Measurements from ENCODE around the gene GNAI2.
"Not testable (repeated sequence)": the region's sequence is repeated elsewhere in the genome, so short reads cannot be mapped to it uniquely, and the experiment has no call there.

Gene GNAI2

GRCh38 chr3:50221411-50222168 lies 14.4 kb upstream of the GNAI2 start:
- no peak for ATAC-seq

GRCh38 chr3:50222169-50222528 lies 13.9 kb upstream of the GNAI2 start:
- ATAC-seq: no peak
- TF ChIP-seq OSR1 (CRISPR knock-in tag; IDR thresholded peaks at IDR 0.05) (no peak), TOX (CRISPR knock-in tag; IDR thresholded peaks at IDR 0.05; ENCODE audit: borderline replicate concordance) (no peak), RARB (CRISPR knock-in tag; IDR thresholded peaks at IDR 0.05) (no peak), ZFP3 (CRISPR knock-in tag; IDR thresholded peaks at IDR 0.05) (no peak)

More at GRCh38 chr3:50221411-50222168, 14.4 kb upstream of the GNAI2 start:
- TF ChIP-seq ARNTL (CRISPR knock-in tag; IDR thresholded peaks at IDR 0.05; ENCODE audit: borderline replicate concordance, low read depth): no peak
- TF ChIP-seq SNAI2 (CRISPR knock-in tag; IDR thresholded peaks at IDR 0.05): no peak
- TF ChIP-seq TCF4 (CRISPR knock-in tag; IDR thresholded peaks at IDR 0.05; ENCODE audit: borderline replicate concordance): no peak
- no peak for TF ChIP-seq ZNF70 (CRISPR knock-in tag; IDR thresholded peaks at IDR 0.05)
- TF ChIP-seq ZFP30 (CRISPR knock-in tag; IDR thresholded peaks at IDR 0.05): no peak
- TF ChIP-seq GLIS3 (CRISPR knock-in tag; IDR thresholded peaks at IDR 0.05): no peak

GRCh38 chr3:50224639-50225038 lies 11.4 kb upstream of the GNAI2 start:
- TF ChIP-seq TSHZ2 (CRISPR knock-in tag; IDR thresholded peaks at IDR 0.05) (no peak), ZNF70 (CRISPR knock-in tag; IDR thresholded peaks at IDR 0.05) (no peak), ZNF8 (CRISPR knock-in tag; IDR thresholded peaks at IDR 0.05) (no peak)
- ATAC-seq: no peak

- peak; percentile 60 for ATAC-seq
- TF ChIP-seq PPARA (CRISPR knock-in tag; IDR thresholded peaks at IDR 0.05; ENCODE audit: borderline replicate concordance) (no peak), CREB5 (CRISPR knock-in tag; IDR thresholded peaks at IDR 0.05; ENCODE audit: low read depth) (no peak), BACH2 (CRISPR knock-in tag; IDR thresholded peaks at IDR 0.05; ENCODE audit: borderline replicate concordance) (no peak), RARB (CRISPR knock-in tag; IDR thresholded peaks at IDR 0.05) (no peak)
Measured at GRCh38 chr3:50226888-50227389, 9.1 kb upstream of the GNAI2 start.

- ATAC-seq: peak; percentile 86
- TF ChIP-seq ZFP30 (CRISPR knock-in tag; IDR thresholded peaks at IDR 0.05) (no peak), TSHZ2 (CRISPR knock-in tag; IDR thresholded peaks at IDR 0.05) (0 out of 2 replicates have a peak, but pooled peaks have one; percentile 32), TOX (CRISPR knock-in tag; IDR thresholded peaks at IDR 0.05; ENCODE audit: borderline replicate concordance) (no peak)
Measured at GRCh38 chr3:50227390-50228183, 8.4 kb upstream of the GNAI2 start.

GRCh38 chr3:50228184-50228763 lies 7.7 kb upstream of the GNAI2 start:
- not testable (repeated sequence) for ATAC-seq

All from SK-N-SH treated with all-trans-retinoic acid at 6 μM for 48 hours (cell line).